GM12891 (cell line): ENCODE data around the gene CARD11.
A peak's percentile ranks its signal among the peaks of the same experiment; 100 is the strongest.

Experiments
- DNase-seq: peaks from one replicate; pipeline ENCODE4 v3.0.0; 2011; ENCODE audit warnings: low spot score; ENCODE audit not compliant: insufficient read length
- FAIRE-seq: peaks from 2 replicates; lab custom pipeline; 2011; peaks lifted over from hg19 to GRCh38; lab: Jason Lieb, UNC
- PAX5 ChIP-seq: IDR thresholded peaks from 2 replicates; pipeline ENCODE4 v1.6.1; 2011; ENCODE audit warnings: low read length, moderate library complexity, mild to moderate bottlenecking; ENCODE audit not compliant: insufficient read depth, severe bottlenecking
- POLR2A ChIP-seq: IDR thresholded peaks from 2 replicates; pipeline ENCODE4 v1.6.1; 2011; ENCODE audit warnings: low read depth, low read length, control low read depth
- POLR2AphosphoS5 ChIP-seq: IDR thresholded peaks from 2 replicates; pipeline ENCODE4 v1.6.1; 2011; ENCODE audit warnings: low read depth, low read length, control low read depth
- POU2F2 ChIP-seq: IDR thresholded peaks from 2 replicates; pipeline ENCODE4 v1.6.1; 2011; ENCODE audit warnings: low read depth, mild to moderate bottlenecking, control low read depth, low read length, moderate library complexity
- SPI1 ChIP-seq: IDR thresholded peaks from 2 replicates; pipeline ENCODE4 v1.6.1; 2011; ENCODE audit warnings: low read depth, low read length, control low read depth
- TAF1 ChIP-seq: IDR thresholded peaks from 2 replicates; pipeline ENCODE4 v1.6.1; 2011; ENCODE audit warnings: low read depth, low read length, control low read depth

Gene CARD11

DNA sequence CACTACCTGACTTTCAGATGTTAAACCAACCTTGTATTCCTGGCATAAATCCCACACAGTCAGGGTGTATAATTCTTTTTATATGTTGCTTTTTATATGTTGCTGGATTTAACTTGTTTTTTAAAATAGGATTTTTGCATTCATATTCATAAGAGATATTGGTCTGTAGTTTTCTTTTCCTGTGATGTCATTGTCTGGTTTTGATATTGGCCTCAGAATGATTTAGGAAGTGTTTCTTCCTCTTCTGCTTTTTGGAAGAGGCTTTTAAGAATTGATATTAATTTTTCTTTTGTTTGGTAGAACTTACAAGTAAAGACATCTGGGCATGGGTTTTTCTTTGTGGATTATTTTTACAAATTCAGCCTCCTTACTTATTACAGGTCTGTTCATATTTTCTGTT lies 93.1 kb downstream of the CARD11 start:
- FAIRE-seq (no peak), DNase-seq (no peak)
- no peak for TF ChIP-seq PAX5
- TF ChIP-seq SPI1 = peak; percentile 7; the same call in 1 of the 2 replicates

DNA sequence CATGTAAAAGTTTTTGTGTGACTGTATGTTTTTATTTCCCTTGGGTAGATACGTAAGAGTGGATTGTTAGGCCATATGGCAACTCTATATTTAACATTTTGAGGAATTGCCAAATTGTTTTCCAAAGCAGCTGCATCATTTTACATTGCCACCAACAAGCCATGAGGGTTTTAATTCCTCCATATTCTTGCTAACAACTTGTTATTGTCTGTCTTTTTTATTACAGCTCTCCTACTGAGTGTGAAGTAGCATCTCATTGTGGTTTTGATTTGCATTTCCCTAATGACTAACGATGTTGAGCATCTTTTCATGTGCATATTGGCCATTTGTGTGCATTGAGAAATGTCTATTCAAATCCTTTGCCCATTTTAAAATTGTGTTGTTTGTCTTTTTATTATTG lies 94.9 kb downstream of the CARD11 start:
- DNase-seq = no peak
- peak; percentile 54 for FAIRE-seq
- TF ChIP-seq PAX5 (no peak), POLR2A (no peak), SPI1 (no peak), POLR2AphosphoS5 (no peak), TAF1 (no peak), POU2F2 (no peak)

DNA sequence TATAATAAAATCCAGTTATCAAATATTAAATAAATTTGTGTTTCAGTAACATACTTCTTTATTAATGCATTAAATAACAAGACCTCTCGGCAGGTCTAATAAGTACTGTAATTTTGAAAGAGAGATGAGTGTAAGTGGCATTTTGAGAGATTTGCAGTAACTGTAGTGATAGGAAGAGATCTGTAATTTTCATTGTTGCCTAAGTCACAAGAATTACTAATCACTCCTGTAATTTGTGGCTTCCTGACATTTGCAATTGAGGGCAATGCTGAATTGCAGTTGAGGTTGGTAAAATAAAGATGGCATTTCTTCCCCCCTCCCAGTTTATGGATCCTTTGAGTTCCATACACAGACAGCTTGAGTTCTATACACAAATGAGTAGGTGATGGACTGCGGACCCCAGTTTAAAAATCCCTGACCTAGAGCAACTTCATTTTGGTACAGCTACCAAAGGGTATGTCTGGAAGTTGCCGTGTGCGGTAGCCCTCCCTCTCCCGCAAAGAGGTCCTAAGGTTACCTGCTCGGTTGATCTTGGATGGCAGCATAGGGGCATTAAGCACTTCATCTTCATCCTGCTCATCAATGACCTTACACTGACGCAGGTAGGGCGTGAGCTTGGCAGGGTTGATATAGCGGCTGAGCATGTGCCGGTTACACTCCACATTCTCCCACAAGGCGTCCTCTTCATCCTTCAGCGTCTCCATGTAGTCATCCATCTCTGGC lies 96.4 kb downstream of the CARD11 start:
- DNase-seq (no peak), FAIRE-seq (no peak)
- TF ChIP-seq POLR2A (no peak), TAF1 (no peak), POU2F2 (no peak), POLR2AphosphoS5 (no peak), PAX5 (no peak), SPI1 (no peak)

GRCh38 chr7:2945171-2945570 lies 98.5 kb downstream of the CARD11 start:
- FAIRE-seq = no peak
- TF ChIP-seq TAF1 = no peak
- TF ChIP-seq SPI1 = no peak
- no peak for TF ChIP-seq POLR2A
- no peak for TF ChIP-seq PAX5
- no peak for TF ChIP-seq POLR2AphosphoS5
- TF ChIP-seq POU2F2 = no peak
- DNase-seq = no peak

- FAIRE-seq (no peak), DNase-seq (no peak)
- TF ChIP-seq TAF1 = no peak
- TF ChIP-seq PAX5 = no peak
- no peak for TF ChIP-seq POU2F2
- TF ChIP-seq POLR2AphosphoS5 = no peak
These were observed 98.9 kb downstream of the CARD11 start for GRCh38 chr7:2944739-2945138.

DNA sequence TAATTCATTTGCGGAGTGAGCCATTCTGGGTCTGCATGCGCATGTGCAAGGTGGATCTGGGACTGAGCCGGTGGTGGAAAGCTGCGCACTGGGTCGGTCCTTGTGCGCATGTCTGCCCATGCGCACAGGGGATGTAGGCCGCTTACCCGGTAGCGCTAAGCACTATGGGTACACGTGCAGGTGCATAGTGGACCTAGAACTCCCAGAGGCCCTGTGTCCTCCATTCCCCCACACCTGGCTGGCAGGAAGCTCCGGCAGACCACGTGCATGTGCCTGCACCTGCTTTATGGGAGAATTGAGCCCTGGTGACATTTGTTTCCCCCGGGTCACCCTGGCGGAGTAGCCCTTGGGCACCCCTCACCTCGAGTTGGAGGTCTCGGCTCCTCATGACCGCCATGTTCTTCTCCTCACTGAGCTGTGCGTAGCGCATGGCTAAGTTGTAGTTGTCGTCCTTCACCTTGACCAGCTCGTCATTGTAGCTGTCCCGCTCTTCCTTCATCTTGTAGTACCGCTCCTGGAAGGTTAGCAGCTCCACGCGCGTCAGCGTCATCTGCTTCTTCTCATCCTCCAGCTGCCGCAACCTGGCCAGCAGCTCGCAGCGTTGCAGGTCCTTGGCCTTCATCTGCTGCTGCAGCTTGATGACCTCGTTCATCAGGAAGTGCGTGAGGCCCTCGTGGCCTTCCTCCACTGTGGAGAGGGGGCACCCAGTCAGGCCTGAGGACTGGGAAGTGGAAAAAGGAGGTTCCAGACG lies 99.6 kb downstream of the CARD11 start:
- no peak for TF ChIP-seq POLR2AphosphoS5
- no peak for TF ChIP-seq POU2F2
- TF ChIP-seq PAX5 = no peak
- TF ChIP-seq SPI1 = no peak
- no peak for TF ChIP-seq POLR2A
- TF ChIP-seq TAF1 = no peak
- FAIRE-seq = no peak
- DNase-seq = no peak

GRCh38 chr7:2941216-2941859 lies 102.3 kb downstream of the CARD11 start:
- no peak for DNase-seq
- FAIRE-seq = no peak
- TF ChIP-seq POLR2A (no peak), POU2F2 (no peak), PAX5 (no peak), TAF1 (no peak), POLR2AphosphoS5 (no peak), SPI1 (no peak)

DNA sequence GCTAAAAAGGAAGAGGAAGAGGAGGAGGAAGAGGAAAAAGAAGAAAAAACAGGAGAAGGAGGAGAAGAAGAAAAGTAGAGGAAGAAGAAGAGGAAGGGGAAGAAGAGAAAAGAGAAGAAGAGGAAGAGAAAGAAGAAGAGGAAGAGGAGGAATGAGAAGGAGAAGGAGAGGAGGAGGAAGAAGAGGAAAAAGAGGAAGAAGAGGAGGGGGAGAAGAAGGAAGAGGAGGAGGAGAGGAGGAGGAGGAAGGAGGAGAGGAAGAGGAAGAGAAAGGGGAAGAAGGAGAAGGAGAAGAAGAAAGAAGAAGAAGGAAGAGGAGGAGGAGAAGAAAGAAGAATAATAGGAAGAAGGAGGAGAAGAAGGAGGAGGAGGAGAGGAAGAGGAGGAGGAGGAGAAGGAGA lies 103.2 kb downstream of the CARD11 start:
- no peak for DNase-seq
- no peak for FAIRE-seq
- no peak for TF ChIP-seq POLR2AphosphoS5

- FAIRE-seq = no peak
- no peak for DNase-seq
- TF ChIP-seq POLR2A = no peak
- TF ChIP-seq TAF1 = no peak
- TF ChIP-seq POU2F2 = no peak
- TF ChIP-seq PAX5 = no peak
- TF ChIP-seq SPI1 = no peak
- no peak for TF ChIP-seq POLR2AphosphoS5
These were observed 104.3 kb downstream of the CARD11 start for GRCh38 chr7:2939193-2939885.
